ENCODE data around the gene RASEF.

GRCh38 chr9:83108208-83108607 lies 45.3 kb upstream of the RASEF start:
- TF ChIP-seq CEBPB (IDR thresholded peaks at IDR 0.05) (no peak), ZC3H11A (IDR thresholded peaks at IDR 0.05) (no peak), MAX (IDR thresholded peaks at IDR 0.05) (no peak), CTCF (IDR thresholded peaks at IDR 0.05) (no peak), EP300 (IDR thresholded peaks at IDR 0.05) (no peak), POLR2A (IDR thresholded peaks at IDR 0.05; ENCODE audit: low read length) (no peak), RFX5 (IDR thresholded peaks at IDR 0.05) (no peak), RAD21 (conservative IDR thresholded peaks at IDR 0.05 in 1 of 2, IDR thresholded peaks at IDR 0.05 in 1 of 2) (no peak), CHD2 (IDR thresholded peaks at IDR 0.05; ENCODE audit: low read length, partially characterized antibody) (no peak)
- TF ChIP-seq, protein P1, sequence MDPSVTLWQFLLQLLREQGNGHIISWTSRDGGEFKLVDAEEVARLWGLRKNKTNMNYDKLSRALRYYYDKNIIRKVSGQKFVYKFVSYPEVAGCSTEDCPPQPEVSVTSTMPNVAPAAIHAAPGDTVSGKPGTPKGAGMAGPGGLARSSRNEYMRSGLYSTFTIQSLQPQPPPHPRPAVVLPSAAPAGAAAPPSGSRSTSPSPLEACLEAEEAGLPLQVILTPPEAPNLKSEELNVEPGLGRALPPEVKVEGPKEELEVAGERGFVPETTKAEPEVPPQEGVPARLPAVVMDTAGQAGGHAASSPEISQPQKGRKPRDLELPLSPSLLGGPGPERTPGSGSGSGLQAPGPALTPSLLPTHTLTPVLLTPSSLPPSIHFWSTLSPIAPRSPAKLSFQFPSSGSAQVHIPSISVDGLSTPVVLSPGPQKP (IDR thresholded peaks at IDR 0.05; ENCODE audit: low read depth, low read length) = no peak
